Body of pancreas (tissue), 4 donors: Measurements from ENCODE around the gene RBFOX2. TPM values are rescaled to one million over a fixed set of nuclear protein-coding genes. Genes with fewer than 3 reads are reported as not detected.
A peak's percentile ranks its signal among the peaks of the same experiment; 100 is the strongest.

ENCODE experiments used
- ATAC-seq: fragments of 150-250 bp; one replicate; pipeline ENCODE4 v1.9.1; 2016
- DNase-seq, 4 donors: peaks; one replicate each; pipeline ENCODE4 v3.0.0-alpha.2; 2019
- H3K27ac ChIP-seq, 4 donors: fragments of 200-600 bp; sonication (generic); 1 replicate in 3 of 4; 2 replicates in 1 of 4; pipeline versions ENCODE4 v1.5.1 to v1.6.1; 2016 to 2019; ENCODE audit warnings: mild to moderate bottlenecking in 1 of 4, mixed read lengths in 1 of 4, moderate library complexity in 1 of 4
- H3K27me3 ChIP-seq, 2 donors: fragments of 200-600 bp; sonication (generic); one replicate each; pipeline ENCODE4 v1.6.0; 2016; ENCODE audit warnings: mild to moderate bottlenecking in 1 of 2
- H3K36me3 ChIP-seq, 2 donors: fragments of 200-600 bp; sonication (generic); replicated peaks in 1 of 2; 2 replicates each; pipeline ENCODE4 v1.5.1; 2016; ENCODE audit warnings: low read depth in 2 of 2; ENCODE audit not compliant: insufficient read depth in 1 of 2
- H3K4me1 ChIP-seq: fragments of 200-600 bp; sonication (generic); one replicate; pipeline ENCODE4 v1.6.0; 2016
- H3K4me3 ChIP-seq, 2 donors: fragments of 200-600 bp; sonication (generic); 1 replicate in 1 of 2; 2 replicates in 1 of 2; pipeline ENCODE4 v1.5.1; 2016 to 2019
- H3K9me3 ChIP-seq, 3 donors: fragments of 200-600 bp; sonication (generic); 1 replicate in 2 of 3; 2 replicates in 1 of 3; pipeline ENCODE4 v1.5.1; 2016
- POLR2A ChIP-seq, 3 donors: fragments of 450-650 bp; IDR thresholded peaks; one replicate each; pipeline ENCODE4 v1.6.1; 2016; ENCODE audit warnings: antibody characterized with exemption in 3 of 3, mild to moderate bottlenecking in 2 of 3
- WGBS, 2 donors: methylation state at CpG; one replicate each; pipeline ENCODE4 v1.1.5; 2017; 5-methylcytosine and 5-hydroxymethylcytosine counted together
- intact Hi-C: fragments of 100-400 bp; cut with DNase I; formaldehyde crosslinking; loops from one replicate; pipeline ENCODE4 v1.15.1; 2023
- total RNA-seq, 2 donors: library from RNA; depleted of rRNA; stranded (reverse); fragments of >200 nt; gene quantifications; one replicate each; pipeline ENCODE4 v1.1.0, GENCODE V29; 2016
- TF ChIP-seq, protein P1 (sequence below), 7 experiments: fragments of 450-650 bp in 4 of 7; fragments of 200-600 bp in 3 of 7; sonication (generic) in 3 of 7; IDR thresholded peaks; one replicate each; pipeline ENCODE4 v1.5.1; 2016 to 2019; ENCODE audit warnings: antibody characterized with exemption in 7 of 7

Gene RBFOX2
- total RNA-seq, 2 donors from 2014 or later, result 28.7 to 31.1 TPM

DNA sequence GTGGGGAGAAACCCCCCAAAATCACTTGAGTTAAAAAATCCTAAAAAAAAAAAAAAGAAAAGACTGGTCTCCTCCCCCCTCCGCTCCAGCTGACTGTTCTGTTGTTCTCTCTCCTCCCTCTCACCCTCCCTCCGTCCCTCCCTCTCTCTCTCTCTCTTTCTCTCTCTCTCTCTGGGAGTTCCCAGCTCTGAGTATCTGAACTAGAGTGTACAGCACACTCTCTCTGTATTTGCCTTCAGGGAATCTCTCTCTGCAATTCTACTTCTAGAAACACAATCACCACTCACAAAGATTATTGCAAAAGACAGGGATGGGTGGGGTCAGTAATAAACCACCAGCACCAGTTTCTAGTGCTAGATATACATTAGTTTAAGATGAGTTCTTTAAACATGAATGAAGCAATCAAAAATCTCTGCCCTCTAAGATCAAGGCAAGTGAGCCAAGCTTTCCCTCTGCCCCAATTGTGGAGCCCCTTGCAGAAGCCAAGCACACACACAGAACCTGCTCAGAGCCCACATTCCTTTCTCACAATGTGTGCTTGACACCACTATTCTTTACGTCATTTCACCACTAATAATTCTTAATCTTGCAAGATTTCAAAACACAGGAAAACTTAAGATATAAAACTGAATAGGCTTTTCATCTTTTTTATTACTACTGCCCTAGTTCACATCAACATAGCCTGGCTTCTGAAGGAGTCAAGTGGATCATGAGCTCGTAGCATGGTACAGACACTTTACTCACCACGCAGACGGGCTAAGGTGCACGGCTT is 133.5 kb downstream of the RBFOX2 start:
- Histone ChIP-seq H3K4me1 (peaks cover 10% of the 10 kb centered on the region), H3K27me3 (no peaks in the 10 kb centered on the region), H3K4me3 (no peak overlapping the region), H3K36me3 (no peaks in the 10 kb centered on the region), H3K9me3 (no peaks in the 10 kb centered on the region), H3K27ac (no peak overlapping the region)
- no peak for TF ChIP-seq POLR2A (IDR thresholded peaks at IDR 0.05)
- TF ChIP-seq, protein P1, sequence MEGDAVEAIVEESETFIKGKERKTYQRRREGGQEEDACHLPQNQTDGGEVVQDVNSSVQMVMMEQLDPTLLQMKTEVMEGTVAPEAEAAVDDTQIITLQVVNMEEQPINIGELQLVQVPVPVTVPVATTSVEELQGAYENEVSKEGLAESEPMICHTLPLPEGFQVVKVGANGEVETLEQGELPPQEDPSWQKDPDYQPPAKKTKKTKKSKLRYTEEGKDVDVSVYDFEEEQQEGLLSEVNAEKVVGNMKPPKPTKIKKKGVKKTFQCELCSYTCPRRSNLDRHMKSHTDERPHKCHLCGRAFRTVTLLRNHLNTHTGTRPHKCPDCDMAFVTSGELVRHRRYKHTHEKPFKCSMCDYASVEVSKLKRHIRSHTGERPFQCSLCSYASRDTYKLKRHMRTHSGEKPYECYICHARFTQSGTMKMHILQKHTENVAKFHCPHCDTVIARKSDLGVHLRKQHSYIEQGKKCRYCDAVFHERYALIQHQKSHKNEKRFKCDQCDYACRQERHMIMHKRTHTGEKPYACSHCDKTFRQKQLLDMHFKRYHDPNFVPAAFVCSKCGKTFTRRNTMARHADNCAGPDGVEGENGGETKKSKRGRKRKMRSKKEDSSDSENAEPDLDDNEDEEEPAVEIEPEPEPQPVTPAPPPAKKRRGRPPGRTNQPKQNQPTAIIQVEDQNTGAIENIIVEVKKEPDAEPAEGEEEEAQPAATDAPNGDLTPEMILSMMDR (IDR thresholded peaks at IDR 0.05), result no peak
- ATAC-seq (peak; percentile 79), DNase-seq (no peak)
- 72 to 74% methylated on average over 7 of the region's 7 CpGs for WGBS, 2 donors
- intact Hi-C loops, result no loop called here

DNA sequence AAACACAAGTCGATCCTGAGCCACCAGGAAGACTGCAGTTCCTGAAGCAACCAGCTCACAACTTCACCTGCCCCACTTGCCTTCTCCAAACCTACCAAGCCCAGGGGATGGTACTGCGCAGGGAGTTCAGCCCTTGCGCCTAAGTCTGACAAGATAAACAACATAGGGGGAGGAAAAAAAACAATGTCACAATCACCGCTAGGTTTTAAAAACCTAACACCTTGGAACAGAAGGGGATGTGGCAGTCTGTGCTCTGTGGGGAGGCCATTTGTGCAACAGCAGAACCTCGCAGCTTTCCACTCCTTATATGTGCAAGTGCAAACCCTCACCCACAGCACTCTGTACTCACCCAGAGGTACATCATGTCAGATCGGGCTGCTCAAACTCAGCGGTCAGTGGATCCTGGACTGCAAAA is 134.2 kb downstream of the RBFOX2 start:
- intact Hi-C loops, result no loop called here

DNA sequence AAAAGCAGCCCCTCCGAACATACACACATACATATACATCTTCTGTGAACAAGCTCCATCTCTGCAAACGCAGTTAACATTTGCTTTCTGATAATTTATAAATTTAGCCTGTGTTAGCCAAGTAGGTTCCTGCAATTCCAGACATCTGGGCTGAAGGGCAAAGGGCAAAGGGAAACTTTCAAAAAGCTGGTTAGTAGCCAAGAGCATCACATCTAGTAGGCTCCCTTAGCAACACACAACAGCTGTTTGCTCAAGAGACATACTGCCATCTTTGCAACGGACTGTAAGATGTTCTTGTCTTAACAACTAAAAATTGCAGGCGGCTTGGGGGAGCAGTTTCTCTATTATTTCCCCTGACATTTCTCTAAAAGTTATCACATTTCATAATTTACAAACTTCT is 134.9 kb downstream of the RBFOX2 start:
- no peak for ATAC-seq
- H3K4me1 ChIP-seq, result peaks cover 10% of the 10 kb centered on the region
- no peaks in the 10 kb centered on the region for H3K27me3 ChIP-seq
- peak in 1 of 4 donors; percentile 15 for DNase-seq
- TF ChIP-seq POLR2A (IDR thresholded peaks at IDR 0.05), result no peak
- TF ChIP-seq, protein P1 (IDR thresholded peaks at IDR 0.05), result no peak
- intact Hi-C loops, result no loop called here
- H3K27ac ChIP-seq, result no peak overlapping the region
- H3K4me3 ChIP-seq, result no peak overlapping the region
- WGBS, 2 donors, result 49% methylated on average over 4 of the region's 4 CpGs
- no peaks in the 10 kb centered on the region for H3K36me3 ChIP-seq
- no peaks in the 10 kb centered on the region for H3K9me3 ChIP-seq

More for the DNA sequence above, 134.2 kb downstream of the RBFOX2 start:
- WGBS, 2 donors, result 69% methylated on average over 7 of the region's 7 CpGs
- no peak for TF ChIP-seq POLR2A (IDR thresholded peaks at IDR 0.05)
- no peak for DNase-seq
- no peaks in the 10 kb centered on the region for H3K27me3 ChIP-seq
- H3K9me3 ChIP-seq, result no peaks in the 10 kb centered on the region
- H3K4me3 ChIP-seq, result no peak overlapping the region
- peaks cover 10% of the 10 kb centered on the region for H3K4me1 ChIP-seq
- H3K27ac ChIP-seq, result no peak overlapping the region
- no peaks in the 10 kb centered on the region for H3K36me3 ChIP-seq
- ATAC-seq, result peak; percentile 31

DNA sequence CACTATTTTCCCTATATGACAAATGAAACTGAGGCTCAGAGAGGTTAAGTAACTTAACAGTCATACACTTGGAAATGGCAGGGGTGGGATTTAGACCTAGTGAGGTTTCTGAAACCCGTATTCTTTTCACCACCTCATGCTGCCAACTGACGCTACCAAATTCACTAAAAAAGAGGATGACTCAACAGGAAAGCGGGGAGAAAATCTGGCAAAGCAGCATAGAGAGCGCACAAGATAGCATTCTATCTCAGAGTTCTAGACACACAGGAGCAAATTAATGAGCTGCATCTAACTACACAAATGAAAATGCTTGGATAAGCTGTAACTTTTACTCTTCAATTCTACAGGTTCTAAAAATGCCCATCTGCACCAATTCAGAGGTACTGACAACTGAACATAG is 136.4 kb downstream of the RBFOX2 start:
- intact Hi-C loops, result no loop called here
- Histone ChIP-seq H3K36me3 (no peaks in the 10 kb centered on the region), H3K9me3 (no peaks in the 10 kb centered on the region), H3K4me1 (peaks cover 10% of the 10 kb centered on the region), H3K27me3 (no peaks in the 10 kb centered on the region), H3K4me3 (no peak overlapping the region), H3K27ac (no peak overlapping the region)
- TF ChIP-seq, protein P1 (IDR thresholded peaks at IDR 0.05), result no peak
- TF ChIP-seq POLR2A (IDR thresholded peaks at IDR 0.05), result no peak
- ATAC-seq (no peak), DNase-seq (no peak)
- 57 to 75% methylated on average over 4 of the region's 4 CpGs for WGBS, 2 donors

DNA sequence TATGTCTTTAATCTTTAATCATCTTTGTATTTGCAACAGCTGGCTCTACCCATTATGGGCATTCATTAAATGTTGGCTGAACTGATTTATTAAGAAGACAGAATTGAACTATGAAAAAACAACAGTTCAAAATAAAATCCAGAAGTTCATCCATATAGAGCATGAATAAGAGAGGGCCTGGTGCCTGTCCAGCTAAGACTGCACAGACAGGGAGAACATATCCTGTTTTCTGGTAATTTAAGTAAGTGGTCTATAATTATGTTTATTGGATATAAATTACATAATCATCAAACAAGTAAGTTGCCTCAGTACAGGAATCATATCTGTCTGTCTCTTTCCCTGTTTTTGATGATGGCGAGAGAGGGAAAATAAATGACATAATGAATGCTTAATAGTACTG is 137.2 kb downstream of the RBFOX2 start:
- Histone ChIP-seq H3K36me3 (no peaks in the 10 kb centered on the region), H3K27me3 (no peaks in the 10 kb centered on the region), H3K4me1 (peaks cover 10% of the 10 kb centered on the region), H3K27ac (no peak overlapping the region), H3K9me3 (no peaks in the 10 kb centered on the region), H3K4me3 (no peak overlapping the region)
- intact Hi-C loops, result no loop called here
- DNase-seq (no peak), ATAC-seq (no peak)
- no peak for TF ChIP-seq POLR2A (IDR thresholded peaks at IDR 0.05)
- TF ChIP-seq, protein P1 (IDR thresholded peaks at IDR 0.05), result no peak
- WGBS, 2 donors, result 86 to 100% methylated on average over 1 of the region's 1 CpG
